CD4-positive, alpha-beta T cell treated with Interleukin-15 for 4 hours (primary cell): ENCODE measurements around the gene P4HA2.

ENCODE experiments used
- DNase-seq: peaks from one replicate; pipeline ENCODE4 v3.0.0-alpha.2; 2020; ENCODE audit warnings: low spot score

The P4HA2 gene

GRCh38 chr5:132227485-132228240 is at the start of gene P4HA2:
TSS of gene P4HA2 (minus strand) at chr5:132227853. CDS start at chr5:132218626, 9,227 bp downstream.
- DNase-seq: peak; percentile 29

- DNase-seq: no peak
These were observed 49.6 kb upstream of the P4HA2 start for GRCh38 chr5:132277256-132277655.

GRCh38 chr5:132275367-132276220 is 47.9 kb upstream of the P4HA2 start:
- DNase-seq: no peak

GRCh38 chr5:132274050-132274792 is 46.6 kb upstream of the P4HA2 start:
- DNase-seq: no peak

GRCh38 chr5:132273631-132274030 is 46.0 kb upstream of the P4HA2 start:
- no peak for DNase-seq

GRCh38 chr5:132272311-132273210 is 44.9 kb upstream of the P4HA2 start:
- DNase-seq: peak; percentile 64

GRCh38 chr5:132271251-132272246 is 43.9 kb upstream of the P4HA2 start:
- DNase-seq: no peak

GRCh38 chr5:132270706-132271105 is 43.1 kb upstream of the P4HA2 start:
- no peak for DNase-seq

GRCh38 chr5:132270335-132270665 is 42.6 kb upstream of the P4HA2 start:
- no peak for DNase-seq

- DNase-seq: no peak
These were observed 42.1 kb upstream of the P4HA2 start for GRCh38 chr5:132269635-132270334.

GRCh38 chr5:132268769-132269551 is 41.3 kb upstream of the P4HA2 start:
- DNase-seq: no peak

- no peak for DNase-seq
These were observed 40.5 kb upstream of the P4HA2 start for GRCh38 chr5:132267931-132268768.

GRCh38 chr5:132267166-132267739 is 39.6 kb upstream of the P4HA2 start:
- no peak for DNase-seq

- DNase-seq: no peak
These were observed 39.1 kb upstream of the P4HA2 start for GRCh38 chr5:132266836-132267160.

- DNase-seq: no peak
These were observed 38.6 kb upstream of the P4HA2 start for GRCh38 chr5:132266031-132266835.

GRCh38 chr5:132265336-132266030 is 37.8 kb upstream of the P4HA2 start:
- DNase-seq: no peak
